ENCODE data around the gene KCTD4. TPM values are rescaled to one million over a fixed set of nuclear protein-coding genes. Genes with fewer than 3 reads are reported as not detected.
A peak's percentile ranks its signal among the peaks of the same experiment; 100 is the strongest.

Gene KCTD4
- polyA plus RNA-seq, 3 donors: 0.12 TPM; not detected in 2

DNA sequence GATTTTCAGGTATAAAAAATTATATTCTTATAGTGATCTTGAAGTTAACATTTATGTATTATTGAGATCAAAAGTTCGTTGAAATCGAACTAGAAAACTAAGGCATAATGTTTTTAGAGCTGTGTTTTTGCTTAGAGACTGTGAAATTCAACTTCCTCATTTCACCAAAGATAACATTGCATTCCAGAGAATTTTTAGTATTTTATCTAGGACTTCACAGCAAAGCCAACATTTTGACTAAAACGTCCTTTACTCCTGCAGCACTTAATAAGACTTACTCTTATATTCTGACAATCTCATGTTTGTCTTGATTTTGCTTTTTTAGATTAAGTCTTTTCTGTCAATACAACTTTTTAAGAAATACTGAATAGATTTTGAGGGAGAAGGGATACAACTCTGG, 4.7 kb downstream of the KCTD4 start:
- Mint-ChIP-seq H3K36me3 (peaks cover 8 to 23% of the 10 kb centered on the region in 2 donors), H3K9me3 (no peaks in the 10 kb centered on the region), H3K27me3 (ENCODE audit: low read depth in 3 of 3) (no peaks in the 10 kb centered on the region), H3K4me1 (peaks cover 21% of the 10 kb centered on the region), H3K27ac (no peak overlapping the region), H3K4me3 (no peak overlapping the region)
- H3K4me2 ChIP-seq (replicated peaks; ENCODE audit: extremely low read depth, low read length, poor library complexity, severe bottlenecking): no peak overlapping the region
- no CpG with 5 or more reads among the region's 3 CpGs for WGBS (ENCODE audit: insufficient coverage)
- no peak overlapping the region for H3K27ac ChIP-seq (ENCODE audit: low read depth in 1 of 2, low read length in 2 of 2)
- TF ChIP-seq, protein P1, sequence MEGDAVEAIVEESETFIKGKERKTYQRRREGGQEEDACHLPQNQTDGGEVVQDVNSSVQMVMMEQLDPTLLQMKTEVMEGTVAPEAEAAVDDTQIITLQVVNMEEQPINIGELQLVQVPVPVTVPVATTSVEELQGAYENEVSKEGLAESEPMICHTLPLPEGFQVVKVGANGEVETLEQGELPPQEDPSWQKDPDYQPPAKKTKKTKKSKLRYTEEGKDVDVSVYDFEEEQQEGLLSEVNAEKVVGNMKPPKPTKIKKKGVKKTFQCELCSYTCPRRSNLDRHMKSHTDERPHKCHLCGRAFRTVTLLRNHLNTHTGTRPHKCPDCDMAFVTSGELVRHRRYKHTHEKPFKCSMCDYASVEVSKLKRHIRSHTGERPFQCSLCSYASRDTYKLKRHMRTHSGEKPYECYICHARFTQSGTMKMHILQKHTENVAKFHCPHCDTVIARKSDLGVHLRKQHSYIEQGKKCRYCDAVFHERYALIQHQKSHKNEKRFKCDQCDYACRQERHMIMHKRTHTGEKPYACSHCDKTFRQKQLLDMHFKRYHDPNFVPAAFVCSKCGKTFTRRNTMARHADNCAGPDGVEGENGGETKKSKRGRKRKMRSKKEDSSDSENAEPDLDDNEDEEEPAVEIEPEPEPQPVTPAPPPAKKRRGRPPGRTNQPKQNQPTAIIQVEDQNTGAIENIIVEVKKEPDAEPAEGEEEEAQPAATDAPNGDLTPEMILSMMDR (IDR thresholded peaks at IDR 0.05): no peak
- no peaks in the 10 kb centered on the region for H3K79me2 ChIP-seq (ENCODE audit: insufficient read depth, low read length)
- no peaks in the 10 kb centered on the region for H3K9me3 ChIP-seq (replicated peaks in 1 of 2; ENCODE audit: control insufficient read depth in 1 of 2, insufficient read depth in 1 of 2, low read length in 2 of 2)
- no peak overlapping the region for H2AFZ ChIP-seq (ENCODE audit: insufficient read depth, low read depth, low read length, poor library complexity, severe bottlenecking)
- peak in 1 of 3 donors; percentile 9 for DNase-seq
- peaks cover 15 to 20% of the 10 kb centered on the region in 2 donors for H3K4me1 ChIP-seq (ENCODE audit: control insufficient read depth in 1 of 2, insufficient read depth in 2 of 2, low read length in 2 of 2)
- no peak overlapping the region for H3K9ac ChIP-seq (ENCODE audit: insufficient read depth, low read length, poor library complexity, severe bottlenecking)
- H3K4me3 ChIP-seq (replicated peaks in 1 of 3; ENCODE audit: low read depth in 2 of 3, low read length in 3 of 3): no peak overlapping the region
- no peaks in the 10 kb centered on the region for H3K27me3 ChIP-seq (ENCODE audit: control insufficient read depth in 2 of 2, insufficient read depth in 2 of 2, low read length in 2 of 2)
- H3K36me3 ChIP-seq (replicated peaks in 1 of 2; ENCODE audit: control insufficient read depth in 1 of 2, insufficient read depth in 2 of 2, low read length in 2 of 2): peaks cover 0 to 2% of the 10 kb centered on the region in 2 donors
- H4K20me1 ChIP-seq (ENCODE audit: insufficient read depth, low read length): peaks cover 13% of the 10 kb centered on the region
- intact Hi-C loops (cut with micrococcal nuclease): no loop called here

DNA sequence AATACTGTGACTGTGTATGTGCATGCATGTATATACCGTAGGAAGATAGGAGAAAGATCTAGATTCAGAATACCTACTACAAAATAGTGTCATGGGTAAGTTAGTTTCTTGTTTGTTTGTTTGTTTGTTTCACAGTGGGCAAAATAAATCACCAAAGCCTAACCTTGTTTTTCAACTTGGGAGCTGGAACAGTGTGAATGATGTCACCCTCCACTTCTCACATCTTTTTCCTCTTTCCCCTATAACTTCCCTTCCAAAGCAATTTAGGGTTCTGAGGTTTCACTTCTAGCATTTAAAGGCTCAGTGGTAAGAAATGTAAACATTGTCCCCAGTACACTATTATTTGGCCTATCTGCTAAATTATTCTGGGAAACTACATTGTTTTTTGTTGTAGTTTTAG, 5.4 kb downstream of the KCTD4 start:
- Histone ChIP-seq H2AFZ (ENCODE audit: insufficient read depth, low read depth, low read length, poor library complexity, severe bottlenecking) (no peak overlapping the region), H3K27me3 (ENCODE audit: control insufficient read depth in 2 of 2, insufficient read depth in 2 of 2, low read length in 2 of 2) (no peaks in the 10 kb centered on the region), H3K27ac (ENCODE audit: low read depth in 1 of 2, low read length in 2 of 2) (no peak overlapping the region), H3K4me2 (replicated peaks; ENCODE audit: extremely low read depth, low read length, poor library complexity, severe bottlenecking) (peak overlapping the region; percentile 43), H3K9me3 (replicated peaks in 1 of 2; ENCODE audit: control insufficient read depth in 1 of 2, insufficient read depth in 1 of 2, low read length in 2 of 2) (no peaks in the 10 kb centered on the region), H3K4me3 (replicated peaks in 1 of 3; ENCODE audit: low read depth in 2 of 3, low read length in 3 of 3) (peak overlapping the region in 1 of 3 experiments; percentile 19), H3K36me3 (replicated peaks in 1 of 2; ENCODE audit: control insufficient read depth in 1 of 2, insufficient read depth in 2 of 2, low read length in 2 of 2) (no peaks in the 10 kb centered on the region), H4K20me1 (ENCODE audit: insufficient read depth, low read length) (peaks cover 11% of the 10 kb centered on the region), H3K9ac (ENCODE audit: insufficient read depth, low read length, poor library complexity, severe bottlenecking) (no peak overlapping the region), H3K79me2 (ENCODE audit: insufficient read depth, low read length) (no peaks in the 10 kb centered on the region), H3K4me1 (ENCODE audit: control insufficient read depth in 1 of 2, insufficient read depth in 2 of 2, low read length in 2 of 2) (peaks cover 15 to 20% of the 10 kb centered on the region in 2 donors)
- no CpG with 5 or more reads among the region's 1 CpG for WGBS (ENCODE audit: insufficient coverage)
- intact Hi-C loops (cut with micrococcal nuclease): no loop called here
- Mint-ChIP-seq H3K27ac (peak overlapping the region in 1 of 7 donors; percentile 19), H3K27me3 (ENCODE audit: low read depth in 3 of 3) (no peaks in the 10 kb centered on the region), H3K9me3 (no peaks in the 10 kb centered on the region), H3K36me3 (peaks cover 6 to 17% of the 10 kb centered on the region in 2 donors), H3K4me3 (peak overlapping the region in 1 of 2 donors; percentile 30), H3K4me1 (peaks cover 21% of the 10 kb centered on the region)
- TF ChIP-seq, protein P1 (IDR thresholded peaks at IDR 0.05): no peak
- peak; percentile 6 to 27 (median 7) for DNase-seq

Data from CD14-positive monocyte (primary cell).